Astrocyte of the hippocampus (primary cell): Measurements from ENCODE around the gene ERCC6L.

ENCODE experiments used
- DNase-seq: peaks from one replicate; pipeline ENCODE4 v3.0.0; 2011; ENCODE audit warnings: low read depth, low spot score

Gene ERCC6L

DNA sequence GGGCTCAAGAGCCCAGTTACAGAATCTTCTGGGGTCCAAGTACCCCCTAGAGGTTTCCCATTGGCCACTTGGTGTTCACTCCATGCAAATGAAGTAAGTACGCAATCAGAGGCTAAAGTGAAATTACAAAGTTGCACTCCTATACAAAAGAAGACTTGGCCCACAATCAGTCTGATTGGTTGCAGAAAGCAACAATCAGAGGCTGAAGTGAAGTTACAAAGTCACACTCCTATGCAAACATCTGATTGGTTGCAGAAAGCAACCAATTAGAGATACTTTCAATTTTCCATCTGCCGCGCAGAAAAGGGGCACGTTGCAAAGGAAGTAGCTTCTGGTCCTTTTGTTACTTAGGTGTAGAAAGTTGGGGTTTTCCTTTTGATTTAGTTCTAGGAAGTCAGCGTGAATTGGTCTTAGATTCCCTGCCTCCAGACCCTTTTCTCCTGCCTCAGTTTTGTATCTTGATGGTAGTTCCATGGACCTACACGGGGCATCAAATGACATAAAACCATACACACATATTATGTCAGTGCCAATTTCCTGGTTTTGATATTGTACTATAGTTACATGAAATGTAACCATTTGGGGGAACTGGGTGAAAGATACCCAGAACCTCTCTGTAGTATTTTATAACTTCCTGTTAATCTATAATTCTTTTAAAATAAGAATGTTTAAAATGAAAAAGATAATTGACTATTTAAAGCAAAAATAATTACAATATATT, 69.7 kb downstream of the ERCC6L start:
- no peak for DNase-seq

DNA sequence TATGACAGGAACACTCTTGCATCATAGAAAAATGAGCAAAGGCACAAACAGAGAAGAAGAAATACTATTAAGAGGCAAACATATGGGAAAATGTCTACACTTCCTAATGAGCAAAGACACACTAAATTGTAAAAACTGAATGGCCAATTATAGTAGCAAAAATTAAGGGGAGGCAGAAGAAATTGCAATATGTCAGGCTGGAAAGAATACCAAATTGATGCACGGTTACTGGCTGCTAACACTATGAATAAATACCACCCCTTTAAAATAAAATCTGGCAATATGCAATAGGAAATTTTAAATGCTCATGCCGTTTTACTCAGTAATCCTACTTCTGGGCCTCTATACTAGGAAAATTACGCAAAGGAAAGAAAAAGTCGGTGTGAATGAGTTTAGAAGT, 73.3 kb downstream of the ERCC6L start:
- no peak for DNase-seq

DNA sequence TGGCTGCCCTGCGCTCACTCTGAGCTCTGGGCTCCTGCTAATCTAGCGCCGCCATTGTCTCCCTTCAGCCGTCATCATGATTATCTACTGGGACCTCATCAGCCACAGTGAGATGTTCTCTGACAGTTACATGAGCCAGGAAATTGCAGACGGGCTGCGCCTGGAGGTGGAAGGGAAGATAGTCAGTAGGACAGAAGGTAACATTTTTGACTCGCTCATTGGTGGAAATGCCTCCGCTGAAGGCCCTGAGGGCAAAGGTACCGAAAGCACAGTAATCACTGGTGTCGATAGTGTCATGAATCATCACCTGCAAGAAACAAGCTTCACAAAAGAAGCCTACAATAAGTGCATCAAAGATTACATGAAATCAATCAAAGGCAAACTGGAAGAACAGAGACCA, 79.1 kb downstream of the ERCC6L start:
- no peak for DNase-seq

DNA sequence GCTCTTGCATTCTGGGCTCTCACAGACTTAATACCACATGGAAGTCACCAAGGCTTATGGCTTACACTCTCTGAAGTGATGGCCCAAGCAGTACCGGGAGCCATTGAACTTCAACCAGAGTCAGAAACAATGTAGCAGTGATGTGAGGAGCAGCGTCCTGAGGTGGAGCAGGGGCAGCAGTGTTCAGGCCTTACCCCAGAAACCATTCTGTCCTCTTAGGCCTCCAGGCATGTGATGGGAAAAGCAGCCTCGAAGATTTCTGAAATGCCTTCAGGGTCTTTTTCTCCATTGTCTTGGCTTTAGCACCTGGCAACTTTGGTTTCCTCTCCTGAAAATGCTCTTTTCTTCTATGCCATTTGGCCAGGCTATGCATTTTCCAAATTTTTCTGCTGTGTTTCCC, 80.1 kb downstream of the ERCC6L start:
- no peak for DNase-seq
